Suprapubic skin (tissue), 4 donors: Measurements from ENCODE around the gene WWOX. TPM values are rescaled to one million over a fixed set of nuclear protein-coding genes. Genes with fewer than 3 reads are reported as not detected.

Source experiments
- DNase-seq, 2 donors: peaks; one replicate each; pipeline ENCODE4 v3.0.0-alpha.2; 2019; ENCODE audit warnings: low spot score in 2 of 2
- H3K27ac ChIP-seq: fragments of 200-600 bp; sonication (generic); one replicate; pipeline ENCODE4 v1.5.1; 2019
- H3K27me3 ChIP-seq: fragments of 200-600 bp; sonication (generic); one replicate; pipeline ENCODE4 v1.5.1; 2019
- H3K36me3 ChIP-seq: fragments of 200-600 bp; sonication (generic); one replicate; pipeline ENCODE4 v1.5.1; 2019
- H3K4me1 ChIP-seq: fragments of 200-600 bp; sonication (generic); one replicate; pipeline ENCODE4 v1.5.1; 2019
- H3K4me3 ChIP-seq: fragments of 200-600 bp; sonication (generic); one replicate; pipeline ENCODE4 v1.5.1; 2019; ENCODE audit warnings: mild to moderate bottlenecking
- H3K9me3 ChIP-seq: fragments of 200-600 bp; sonication (generic); one replicate; pipeline ENCODE4 v1.5.1; 2019
- CTCF ChIP-seq, 2 donors: fragments of 200-600 bp in 1 of 2; fragments of 450-650 bp in 1 of 2; sonication (generic) in 1 of 2; IDR thresholded peaks; one replicate each; pipeline ENCODE4 v1.5.1; 2016 to 2019; ENCODE audit warnings: antibody characterized with exemption in 2 of 2, mild to moderate bottlenecking in 1 of 2, moderate library complexity in 1 of 2
- EP300 ChIP-seq: sonication (generic); formaldehyde crosslinking; IDR thresholded peaks from one replicate; pipeline ENCODE4 v1.6.1; 2017; ENCODE audit warnings: antibody characterized with exemption
- POLR2A ChIP-seq, 2 donors: fragments of 450-650 bp; IDR thresholded peaks; one replicate each; pipeline ENCODE4 v1.6.1; 2017; ENCODE audit warnings: antibody characterized with exemption in 2 of 2, mild to moderate bottlenecking in 2 of 2, moderate library complexity in 2 of 2
- POLR2AphosphoS5 ChIP-seq, 3 donors: sonication (generic); formaldehyde crosslinking; IDR thresholded peaks; one replicate each; pipeline ENCODE4 v1.6.1; 2017; ENCODE audit warnings: antibody characterized with exemption in 3 of 3
- WGBS: methylation state at CpG from one replicate; pipeline ENCODE4 v1.1.5; 2018; 5-methylcytosine and 5-hydroxymethylcytosine counted together
- total RNA-seq, 4 donors: library from RNA; depleted of rRNA; stranded (reverse); fragments of >200 nt; gene quantifications; one replicate each; pipeline ENCODE4 v1.1.0, GENCODE V29; 2016

The WWOX gene
- total RNA-seq, 4 donors from 2014 or later, result 29.6 to 104 (median 47.3) TPM

- Histone ChIP-seq H3K4me1 (peaks cover 7% of the 10 kb centered on the region), H3K4me3 (no peak overlapping the region), H3K9me3 (no peaks in the 10 kb centered on the region), H3K36me3 (no peaks in the 10 kb centered on the region), H3K27ac (no peak overlapping the region), H3K27me3 (no peaks in the 10 kb centered on the region)
- WGBS, result 31% methylated on average over 22 of the region's 23 CpGs
- DNase-seq, result peak; percentile 76 to 83
- no peak for TF ChIP-seq POLR2A (IDR thresholded peaks at IDR 0.05)
- TF ChIP-seq POLR2AphosphoS5 (IDR thresholded peaks at IDR 0.05), result no peak
- peak; percentile 44 to 85 for TF ChIP-seq CTCF (IDR thresholded peaks at IDR 0.05)
Observed at GRCh38 chr16:78770353-78771091, 671.1 kb downstream of the WWOX start.

- Histone ChIP-seq H3K9me3 (no peaks in the 10 kb centered on the region), H3K4me1 (peaks cover 7% of the 10 kb centered on the region), H3K27me3 (no peaks in the 10 kb centered on the region), H3K36me3 (no peaks in the 10 kb centered on the region), H3K27ac (no peak overlapping the region), H3K4me3 (no peak overlapping the region)
- WGBS, result 77% methylated on average over 8 of the region's 8 CpGs
- no peak for DNase-seq
- TF ChIP-seq POLR2A (IDR thresholded peaks at IDR 0.05), result no peak
- TF ChIP-seq POLR2AphosphoS5 (IDR thresholded peaks at IDR 0.05), result no peak
- no peak for TF ChIP-seq CTCF (IDR thresholded peaks at IDR 0.05)
- TF ChIP-seq EP300, result no peak
Observed at GRCh38 chr16:78773291-78773702, 673.8 kb downstream of the WWOX start.

GRCh38 chr16:78773706-78774105 is 674.3 kb downstream of the WWOX start:
- no peaks in the 10 kb centered on the region for H3K36me3 ChIP-seq
- H3K27ac ChIP-seq, result no peak overlapping the region
- H3K4me3 ChIP-seq, result no peak overlapping the region
- H3K27me3 ChIP-seq, result no peaks in the 10 kb centered on the region
- H3K9me3 ChIP-seq, result no peaks in the 10 kb centered on the region
- no peak for DNase-seq
- peaks cover 7% of the 10 kb centered on the region for H3K4me1 ChIP-seq
- WGBS, result 53% methylated on average over 4 of the region's 4 CpGs
- no peak for TF ChIP-seq POLR2AphosphoS5 (IDR thresholded peaks at IDR 0.05)
- TF ChIP-seq POLR2A (IDR thresholded peaks at IDR 0.05), result no peak
- TF ChIP-seq EP300, result no peak
- no peak for TF ChIP-seq CTCF (IDR thresholded peaks at IDR 0.05)

DNA sequence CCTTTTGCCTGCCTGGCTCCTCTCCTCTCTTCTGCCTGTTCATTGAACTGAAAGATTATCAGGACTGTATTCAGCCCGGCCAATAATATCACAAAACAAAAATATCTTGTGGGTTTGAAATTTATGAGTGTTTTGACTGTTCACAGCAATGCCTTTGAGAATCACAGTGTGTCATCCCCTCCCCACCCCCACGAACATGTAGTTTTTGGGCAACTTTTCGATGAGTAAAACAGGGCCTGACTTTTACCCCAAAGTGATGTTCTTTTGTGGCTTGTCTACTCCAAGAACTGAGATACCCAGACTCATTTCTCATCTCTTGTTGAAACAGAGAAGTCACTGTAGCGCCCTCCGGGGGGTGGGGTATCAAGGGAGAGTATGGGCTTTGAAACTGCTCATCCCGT is 675.7 kb downstream of the WWOX start:
- DNase-seq, result no peak
- H3K9me3 ChIP-seq, result no peaks in the 10 kb centered on the region
- WGBS, result 92% methylated on average over 6 of the region's 6 CpGs
- TF ChIP-seq EP300 (no peak), CTCF (IDR thresholded peaks at IDR 0.05) (no peak), POLR2A (IDR thresholded peaks at IDR 0.05) (no peak), POLR2AphosphoS5 (IDR thresholded peaks at IDR 0.05) (no peak)
- no peak overlapping the region for H3K4me3 ChIP-seq
- no peak overlapping the region for H3K27ac ChIP-seq
- H3K4me1 ChIP-seq, result peaks cover 7% of the 10 kb centered on the region
- no peaks in the 10 kb centered on the region for H3K27me3 ChIP-seq
- H3K36me3 ChIP-seq, result no peaks in the 10 kb centered on the region

DNA sequence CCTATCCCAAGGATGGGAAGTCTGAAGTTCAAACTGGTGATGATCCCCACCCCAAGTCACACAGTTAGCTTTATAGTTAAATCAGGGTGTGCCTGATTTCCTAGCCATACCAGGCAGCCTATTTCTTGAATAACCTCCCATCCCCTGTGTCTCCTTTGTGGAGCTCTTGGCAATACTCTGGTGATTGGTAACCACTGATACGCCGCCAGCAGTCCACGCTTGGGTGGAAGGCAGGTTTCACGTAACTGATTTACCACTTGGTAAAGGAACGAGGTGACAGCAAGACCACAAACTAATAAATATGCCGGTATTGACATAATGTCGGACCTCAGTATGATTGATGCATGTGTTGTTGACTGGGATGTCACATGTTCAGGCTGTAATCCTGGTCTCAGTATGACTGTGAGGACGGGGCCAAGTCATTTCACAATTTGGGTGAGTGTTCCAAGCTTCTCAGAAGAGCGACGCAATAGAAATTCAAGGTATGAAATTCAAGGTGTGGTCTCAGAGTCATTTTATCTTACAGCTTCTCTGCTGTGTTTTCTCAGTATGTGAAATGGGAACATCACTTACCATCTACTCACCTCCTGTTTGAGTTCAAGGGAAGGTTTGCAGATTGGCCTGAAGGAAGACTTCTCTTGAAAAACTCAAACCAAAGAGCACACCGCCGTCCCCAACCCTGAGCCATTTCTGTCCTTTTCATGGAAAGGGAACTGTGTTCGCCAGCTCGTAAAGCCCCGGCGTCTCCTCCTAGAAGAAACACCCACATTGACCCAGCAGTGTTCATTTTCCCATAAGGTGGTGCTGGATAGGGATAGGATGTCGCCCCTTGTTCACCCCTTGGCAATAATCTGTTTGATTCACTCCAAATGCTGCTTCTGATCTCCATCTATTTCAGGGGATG is 678.9 kb downstream of the WWOX start:
- no peak overlapping the region for H3K4me3 ChIP-seq
- H3K9me3 ChIP-seq, result no peaks in the 10 kb centered on the region
- 62% methylated on average over 17 of the region's 17 CpGs for WGBS
- no peak overlapping the region for H3K27ac ChIP-seq
- TF ChIP-seq EP300 (no peak), POLR2AphosphoS5 (IDR thresholded peaks at IDR 0.05) (no peak), POLR2A (IDR thresholded peaks at IDR 0.05) (no peak), CTCF (IDR thresholded peaks at IDR 0.05) (no peak)
- no peaks in the 10 kb centered on the region for H3K4me1 ChIP-seq
- no peaks in the 10 kb centered on the region for H3K27me3 ChIP-seq
- no peaks in the 10 kb centered on the region for H3K36me3 ChIP-seq
- DNase-seq, result no peak
